Stimulated activated CD8-positive, alpha-beta memory T cell treated with anti-CD3 and anti-CD28 coated beads, Interleukin-15, amount 100 ng/mL, for 48 hours (primary cell): Measurements from ENCODE around the gene LRIG1.
"Not testable (repeated sequence)": the region's sequence is repeated elsewhere in the genome, so short reads cannot be mapped to it uniquely, and the experiment has no call there.

Experiments
- DNase-seq, 2 donors: peaks; one replicate each; pipeline ENCODE4 v3.0.0-alpha.2; 2020; ENCODE audit warnings: low read depth in 2 of 2

Gene LRIG1

DNA sequence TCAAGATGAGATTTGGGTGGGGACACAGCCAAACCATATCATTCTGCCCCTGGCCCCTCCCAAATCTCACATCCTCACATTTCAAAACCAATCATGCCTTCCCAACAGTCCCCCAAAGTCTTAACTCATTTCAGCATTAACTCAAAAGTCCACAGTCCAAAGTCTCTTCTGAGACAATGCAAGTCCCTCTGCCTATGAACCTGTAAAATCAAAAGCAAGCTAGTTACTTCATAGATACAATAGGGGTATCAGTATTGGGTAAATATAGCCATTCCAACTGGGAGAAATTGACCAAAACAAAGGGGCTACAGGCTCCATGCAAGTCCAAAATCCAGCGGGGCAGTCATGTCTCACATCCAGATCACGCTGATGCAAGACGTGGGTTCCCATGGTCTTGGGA is 79.7 kb downstream of the LRIG1 start:
- DNase-seq = not testable (repeated sequence)

DNA sequence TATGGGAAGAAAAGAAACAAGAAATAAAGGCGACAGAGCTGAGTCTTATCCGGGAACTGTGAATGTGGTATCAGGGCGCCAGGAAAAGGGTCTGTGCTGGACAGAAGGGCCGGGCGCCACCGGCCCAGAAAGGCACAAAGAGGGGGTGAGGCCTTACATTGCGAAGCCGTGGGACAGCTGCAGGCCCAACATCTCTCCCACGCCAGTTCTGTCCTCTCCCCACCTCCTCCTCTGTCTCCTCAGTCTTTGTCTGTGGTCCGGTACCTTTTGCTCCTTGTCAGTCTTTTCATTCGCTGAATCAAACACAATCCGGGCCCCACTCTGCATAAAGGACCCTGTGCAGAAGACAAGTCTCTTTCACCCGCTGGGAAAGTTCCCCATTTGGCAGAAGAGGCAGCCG is 81.8 kb downstream of the LRIG1 start:
- DNase-seq = no peak

DNA sequence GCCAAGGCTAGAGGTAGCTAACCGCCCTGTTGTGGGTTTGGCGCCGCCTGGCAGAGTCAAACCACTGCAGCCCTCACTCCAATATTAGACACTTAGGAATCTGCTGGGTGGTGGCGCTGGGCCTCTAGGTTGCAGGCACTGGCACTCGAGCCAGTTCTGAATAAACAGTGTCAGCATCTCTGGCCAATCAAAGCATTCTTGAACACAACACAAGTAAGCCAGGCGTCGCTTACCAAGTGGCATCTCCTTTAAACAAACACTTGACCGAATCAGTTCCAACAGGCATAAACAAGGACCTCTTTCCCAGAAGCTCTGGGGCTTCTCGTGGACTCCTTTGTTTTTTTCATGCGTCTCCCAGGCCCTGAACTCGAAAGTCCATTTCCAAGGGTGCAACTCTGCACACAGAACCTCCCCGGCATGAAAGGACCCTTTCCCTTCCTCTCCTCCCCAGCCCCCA is 82.3 kb downstream of the LRIG1 start:
- no peak for DNase-seq

DNA sequence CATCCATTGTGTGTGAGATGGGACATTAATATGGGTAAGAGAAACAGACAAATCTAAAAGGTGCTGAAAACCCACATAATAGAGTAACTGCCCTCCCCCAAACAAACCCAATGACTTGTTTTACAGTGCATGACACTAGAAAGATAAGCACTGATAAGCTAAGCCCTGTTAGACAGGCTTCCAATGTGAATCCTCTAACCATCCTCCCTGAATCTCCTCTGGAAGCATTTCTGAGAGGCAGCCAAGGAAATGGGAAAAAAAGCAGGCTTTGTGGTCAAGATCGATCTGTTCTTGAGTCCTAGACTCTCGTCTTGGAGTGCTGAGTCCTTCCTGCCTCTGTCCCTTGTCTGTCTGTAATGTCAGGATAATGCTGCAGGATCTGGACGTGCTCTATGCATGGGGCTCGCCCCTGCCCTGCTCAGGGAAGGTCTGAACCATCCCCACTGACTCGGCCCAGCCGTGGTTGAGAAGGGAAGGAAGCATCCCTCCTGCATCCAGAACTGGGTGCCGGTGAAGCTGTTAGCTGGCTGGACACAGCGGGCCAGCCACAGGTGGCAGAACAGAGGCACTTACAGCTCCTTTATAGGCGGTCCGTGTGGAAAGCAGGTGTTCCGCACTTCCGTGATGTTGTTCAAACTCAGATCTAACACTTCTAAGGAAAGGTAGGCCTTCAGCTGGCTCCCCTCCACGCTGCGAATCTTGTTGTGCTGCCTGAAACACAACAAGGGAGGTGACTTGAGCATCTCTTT is 84.1 kb downstream of the LRIG1 start:
- no peak for DNase-seq

DNA sequence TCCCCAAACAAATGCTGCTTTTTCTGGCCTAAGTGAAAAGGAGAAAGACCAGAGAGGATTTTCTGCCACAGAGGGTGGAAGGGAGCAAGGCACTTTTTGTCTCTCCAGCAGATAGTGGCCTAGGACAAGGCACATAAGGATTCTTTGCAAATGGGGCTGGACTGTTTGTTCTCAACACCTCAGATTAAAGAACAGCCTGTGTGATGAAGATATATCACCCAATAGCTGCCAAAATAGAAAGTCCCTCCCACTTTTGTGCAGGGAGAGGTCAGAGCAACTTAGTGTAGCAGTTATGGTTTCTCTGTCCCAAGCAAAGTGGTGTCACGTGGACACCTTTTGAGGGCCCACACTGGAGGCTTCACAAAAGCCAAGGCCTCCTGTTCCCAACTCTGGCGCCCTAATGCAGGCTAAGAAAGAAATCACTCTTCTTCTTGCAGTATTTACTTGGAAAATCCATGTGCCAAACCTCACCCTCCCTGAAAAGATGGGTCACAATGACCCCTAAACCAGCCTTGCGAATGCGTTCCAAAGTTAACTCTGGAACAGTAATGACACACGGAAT is 84.9 kb downstream of the LRIG1 start:
- DNase-seq = no peak

DNA sequence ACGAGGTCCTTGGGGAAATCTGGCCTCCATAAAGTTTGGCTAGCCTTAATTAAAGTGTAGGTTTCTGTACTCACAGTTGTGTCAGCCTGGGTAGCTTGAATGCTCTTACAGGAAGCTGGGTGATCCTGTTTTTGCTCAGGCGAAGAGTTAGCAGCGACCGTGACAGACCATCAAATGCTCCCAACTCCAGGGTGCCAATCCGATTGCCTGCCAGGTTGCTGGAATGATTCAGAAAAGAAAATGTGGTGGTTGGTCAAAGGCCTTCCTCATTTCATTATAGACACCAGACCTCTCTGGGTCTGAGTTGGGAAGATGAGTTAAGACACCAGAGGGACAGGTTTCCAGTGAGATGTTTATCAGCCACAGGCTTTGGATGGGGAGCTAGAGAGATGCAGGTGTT is 86.0 kb downstream of the LRIG1 start:
- DNase-seq = no peak

DNA sequence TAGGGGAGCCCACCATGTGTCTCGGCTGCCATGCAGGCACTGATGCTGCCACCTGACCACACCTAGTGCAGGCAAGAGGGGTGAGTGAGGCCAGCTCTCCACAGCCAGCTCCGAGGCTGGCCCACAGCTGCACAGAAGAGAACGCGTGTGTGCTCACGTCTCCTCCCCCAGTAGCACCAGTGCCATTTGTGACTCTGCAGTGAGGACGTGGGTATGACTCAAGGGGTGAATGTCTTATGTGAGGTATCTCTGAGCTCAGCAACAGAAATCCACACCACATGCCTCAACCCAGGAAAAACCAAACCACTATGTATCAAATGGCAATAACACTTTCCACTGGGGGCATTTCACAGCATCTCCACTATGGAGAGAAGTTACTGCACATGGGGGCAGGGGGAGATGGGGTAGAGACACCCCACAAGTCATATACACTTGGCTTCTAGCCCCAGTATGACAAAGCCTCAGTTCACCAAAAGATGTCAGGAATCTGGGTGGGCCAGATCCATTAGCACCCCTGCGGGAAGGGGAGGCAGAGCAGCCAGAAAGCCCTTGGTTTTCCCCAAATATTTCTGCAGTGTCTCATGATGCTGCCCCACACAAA is 87.6 kb downstream of the LRIG1 start:
- DNase-seq = peak in 1 of 2 donors; percentile 16

DNA sequence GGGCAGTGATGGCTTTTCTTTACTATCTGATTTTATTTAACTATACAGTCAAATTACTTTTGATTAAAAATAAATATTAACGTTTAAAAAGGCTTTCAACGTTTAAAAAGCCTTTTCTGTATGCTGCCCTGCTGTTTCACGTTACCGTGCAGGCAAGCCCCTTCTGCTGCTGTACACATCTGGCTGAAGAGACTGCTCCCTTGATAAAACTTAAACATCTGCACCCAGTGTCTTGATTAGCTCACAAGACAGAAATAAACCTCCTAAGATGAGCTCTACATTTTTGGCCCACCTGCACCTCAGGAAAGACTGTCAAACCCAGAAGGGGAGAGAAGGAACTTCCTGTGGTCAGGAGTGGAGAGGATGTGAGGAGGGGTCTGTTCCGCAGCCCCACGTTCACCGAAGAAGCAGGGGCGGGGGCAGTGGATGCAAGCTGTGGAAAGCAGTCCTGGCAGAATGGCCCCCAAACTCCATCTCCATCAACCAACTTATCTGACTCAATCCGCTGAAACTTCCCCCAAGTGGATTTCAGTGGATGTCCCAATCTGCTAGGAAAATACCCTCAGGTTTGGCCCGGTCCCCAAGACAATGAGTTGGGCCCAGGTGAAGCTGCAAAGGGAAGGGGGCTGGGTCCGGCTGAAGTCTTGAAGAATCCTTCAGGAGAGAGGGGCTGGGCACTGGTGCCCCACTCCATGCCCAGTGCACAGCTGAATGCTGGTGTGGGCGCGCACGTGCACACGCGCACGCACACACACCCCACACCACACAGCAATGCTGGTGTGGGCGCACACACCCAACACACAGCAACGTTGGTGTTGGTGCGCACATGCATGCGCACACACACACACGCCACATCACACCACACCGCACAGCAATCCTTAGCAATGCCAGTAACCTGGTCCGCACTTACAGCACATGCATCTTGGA is 88.6 kb downstream of the LRIG1 start:
- no peak for DNase-seq

DNA sequence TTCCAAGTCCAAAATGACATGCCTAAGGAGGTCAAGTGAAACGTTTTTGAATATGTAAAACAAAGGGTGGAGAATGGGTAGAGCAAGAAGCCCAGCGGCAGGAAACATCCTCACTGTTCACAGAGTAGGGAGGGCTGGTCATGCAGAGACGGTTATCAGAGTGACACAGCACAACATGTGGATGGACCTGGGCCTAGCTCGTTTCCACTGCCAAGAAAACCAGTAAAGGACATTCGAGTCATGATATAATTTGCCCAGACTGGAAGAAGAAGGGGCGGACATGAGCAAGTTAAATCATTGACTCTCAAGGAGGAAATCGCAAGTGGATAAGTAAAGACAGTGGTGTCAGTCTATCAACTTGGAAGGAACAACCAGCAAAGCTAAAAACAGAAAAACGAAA is 89.3 kb downstream of the LRIG1 start:
- DNase-seq = no peak

DNA sequence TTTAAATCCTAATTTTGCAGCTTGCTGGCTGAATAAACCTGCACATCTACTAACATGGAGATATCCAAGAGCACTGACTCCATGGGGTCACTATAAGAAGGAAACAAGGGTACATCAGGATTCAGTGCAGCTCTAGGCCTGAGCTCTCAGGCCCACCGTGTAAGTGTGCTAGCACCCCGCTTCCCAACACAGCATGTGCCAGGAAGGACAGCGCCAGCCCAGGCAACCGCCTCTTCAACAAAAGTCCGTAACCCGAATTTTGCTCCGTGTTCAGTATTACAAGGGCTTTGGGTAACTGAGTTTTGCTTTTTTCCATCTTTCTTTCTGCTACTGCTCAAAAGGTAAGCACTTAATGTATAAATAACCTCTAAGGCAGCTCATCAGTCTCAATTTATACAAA is 89.8 kb downstream of the LRIG1 start:
- DNase-seq = no peak

DNA sequence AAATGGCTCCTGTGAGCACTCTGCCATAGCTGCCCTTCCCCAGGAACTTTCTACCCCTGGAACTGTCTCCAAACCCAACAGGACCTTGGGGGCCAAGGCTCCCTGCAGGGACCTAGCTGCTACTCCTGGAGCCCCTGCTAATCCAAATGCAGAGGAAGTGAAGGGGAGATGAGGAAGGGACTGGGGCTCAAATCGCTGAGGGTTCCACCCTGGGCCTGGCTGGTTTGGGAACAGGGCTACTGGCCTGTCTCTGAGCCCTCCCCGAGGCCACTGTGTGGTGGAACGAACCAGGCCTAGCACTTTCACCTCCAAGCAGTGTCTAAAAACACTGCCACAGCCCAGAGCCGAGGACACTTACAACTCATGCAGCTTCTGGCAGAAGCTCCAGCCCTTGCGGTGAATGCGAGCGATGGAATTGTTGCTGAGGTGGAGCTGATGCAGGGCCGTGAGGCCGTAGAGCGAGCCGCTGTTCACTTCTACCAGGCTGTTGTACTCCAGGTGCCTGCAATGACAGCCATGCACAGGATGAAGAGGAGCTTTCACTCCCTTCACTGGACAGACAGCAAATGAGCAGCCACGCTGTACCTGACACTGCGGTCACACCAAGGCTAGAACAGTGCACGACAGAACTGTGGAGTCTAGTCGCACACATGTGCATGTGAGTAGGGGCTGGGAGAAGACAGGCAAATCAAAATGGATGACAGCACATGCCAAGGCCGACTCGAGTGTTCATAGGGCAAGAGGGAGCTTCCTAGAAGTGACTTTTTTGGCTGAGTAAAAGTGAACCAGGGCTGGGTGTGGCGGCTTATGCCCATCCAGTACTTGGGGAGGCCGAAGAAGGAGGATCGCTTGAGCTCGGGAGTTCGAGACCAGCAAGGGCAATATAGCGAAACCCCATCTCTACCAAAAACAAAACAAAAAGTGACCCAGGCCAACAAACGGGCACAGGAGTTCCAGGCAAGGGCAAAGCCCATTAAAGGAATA is 90.8 kb downstream of the LRIG1 start:
- DNase-seq = no peak

DNA sequence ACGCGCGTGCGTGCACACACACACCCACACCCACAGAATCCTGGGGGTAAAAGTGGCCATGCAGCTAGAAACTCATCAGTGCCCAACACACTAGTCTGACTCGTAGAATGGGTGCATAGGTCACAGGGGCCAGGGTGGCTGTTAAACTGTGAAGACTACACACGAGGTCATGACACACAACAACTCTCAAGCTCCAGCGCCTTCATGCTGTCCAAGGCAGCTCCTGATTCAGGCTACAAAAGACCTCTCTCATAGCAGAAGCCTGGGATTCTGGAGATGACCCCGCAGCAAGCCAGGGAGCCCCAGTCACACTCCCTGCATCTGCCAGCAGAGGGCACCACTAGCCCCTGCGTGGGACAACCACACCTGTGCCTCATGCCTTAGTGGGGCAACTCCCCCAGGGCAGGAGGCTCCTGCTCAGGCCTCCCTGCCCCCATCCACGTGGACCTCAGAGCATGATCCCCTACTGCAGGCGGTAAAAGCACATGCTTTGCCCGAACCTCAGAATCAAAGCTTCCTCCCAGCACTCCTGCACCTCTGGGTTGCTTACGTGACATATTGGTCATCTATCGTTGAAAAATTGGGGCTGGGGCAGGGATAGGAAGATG is 93.1 kb downstream of the LRIG1 start:
- DNase-seq = peak; percentile 47 to 54

DNA sequence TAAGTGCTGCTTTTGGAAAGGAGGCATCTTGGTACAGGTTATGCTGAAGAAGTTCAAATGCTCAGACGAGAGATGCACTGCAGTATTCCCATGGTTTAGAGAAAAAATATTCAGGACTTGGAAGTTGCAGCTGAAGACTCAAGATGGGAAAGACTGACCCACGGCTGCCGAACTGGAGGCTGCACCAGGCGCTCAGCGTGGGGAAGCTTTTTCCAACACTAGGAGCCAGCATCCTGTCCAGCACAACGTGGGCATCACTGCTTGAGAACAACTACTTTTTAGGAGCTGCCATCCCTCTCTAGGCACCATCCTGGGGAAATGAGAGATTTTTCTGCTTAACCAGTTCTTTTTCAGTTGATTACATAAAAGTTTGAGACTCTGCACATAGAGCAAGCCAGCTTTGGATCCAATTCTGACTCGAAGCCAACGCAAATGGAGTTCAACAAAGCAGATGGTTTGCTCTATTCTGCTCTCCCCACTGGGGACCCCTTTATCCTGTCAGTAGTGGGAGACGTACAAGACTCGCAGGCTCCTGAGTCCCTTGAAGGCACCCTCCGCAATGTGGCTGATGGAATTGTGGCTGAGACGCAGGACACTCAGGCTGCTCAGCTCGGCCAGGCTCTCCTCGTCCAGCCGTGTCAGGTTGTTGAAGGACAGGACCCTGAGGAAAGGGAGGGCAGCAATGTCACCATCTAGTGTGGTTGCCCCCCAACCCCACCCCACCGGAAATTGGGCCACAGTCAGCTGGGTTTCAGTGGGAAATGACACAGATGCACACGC is 93.8 kb downstream of the LRIG1 start:
- no peak for DNase-seq

DNA sequence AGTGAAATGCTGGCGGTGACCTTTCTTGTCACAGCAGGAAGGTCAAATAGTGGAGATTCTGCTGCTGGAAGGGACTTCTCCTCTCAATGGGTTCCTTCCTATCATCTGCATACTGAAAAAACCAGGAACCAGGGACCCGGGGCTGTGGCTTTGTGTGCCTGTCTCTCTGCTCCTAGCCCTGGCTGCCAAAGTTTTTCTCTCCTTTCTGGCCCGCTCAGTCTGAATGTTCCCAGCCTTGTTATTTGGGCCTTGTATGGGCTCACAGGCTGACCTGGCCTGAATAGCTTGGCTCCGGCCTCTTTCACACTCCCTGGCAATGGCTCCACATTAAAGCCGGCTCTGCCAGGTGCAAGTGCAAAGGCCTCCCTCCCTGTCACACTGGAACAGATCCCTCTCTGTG is 94.7 kb downstream of the LRIG1 start:
- DNase-seq = no peak

DNA sequence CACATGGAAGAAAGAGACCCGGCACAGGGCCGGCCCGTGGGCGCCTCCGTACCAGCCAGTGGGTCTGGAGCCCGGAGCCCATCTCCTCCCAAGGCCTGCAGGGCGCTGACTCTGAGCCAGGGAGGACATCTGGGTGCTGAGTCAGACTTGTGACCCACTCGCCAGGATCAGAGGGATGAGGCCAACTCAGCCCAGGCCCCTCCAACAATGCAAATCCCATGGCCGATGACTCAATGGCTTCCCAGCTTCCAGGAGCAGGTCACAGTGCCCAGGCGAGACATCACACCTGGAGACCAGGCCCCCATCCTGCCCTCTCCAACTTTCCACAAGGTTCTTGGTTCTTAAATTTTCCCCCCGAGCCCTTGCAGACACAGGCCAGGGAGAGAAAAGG is 95.1 kb downstream of the LRIG1 start:
- no peak for DNase-seq

DNA sequence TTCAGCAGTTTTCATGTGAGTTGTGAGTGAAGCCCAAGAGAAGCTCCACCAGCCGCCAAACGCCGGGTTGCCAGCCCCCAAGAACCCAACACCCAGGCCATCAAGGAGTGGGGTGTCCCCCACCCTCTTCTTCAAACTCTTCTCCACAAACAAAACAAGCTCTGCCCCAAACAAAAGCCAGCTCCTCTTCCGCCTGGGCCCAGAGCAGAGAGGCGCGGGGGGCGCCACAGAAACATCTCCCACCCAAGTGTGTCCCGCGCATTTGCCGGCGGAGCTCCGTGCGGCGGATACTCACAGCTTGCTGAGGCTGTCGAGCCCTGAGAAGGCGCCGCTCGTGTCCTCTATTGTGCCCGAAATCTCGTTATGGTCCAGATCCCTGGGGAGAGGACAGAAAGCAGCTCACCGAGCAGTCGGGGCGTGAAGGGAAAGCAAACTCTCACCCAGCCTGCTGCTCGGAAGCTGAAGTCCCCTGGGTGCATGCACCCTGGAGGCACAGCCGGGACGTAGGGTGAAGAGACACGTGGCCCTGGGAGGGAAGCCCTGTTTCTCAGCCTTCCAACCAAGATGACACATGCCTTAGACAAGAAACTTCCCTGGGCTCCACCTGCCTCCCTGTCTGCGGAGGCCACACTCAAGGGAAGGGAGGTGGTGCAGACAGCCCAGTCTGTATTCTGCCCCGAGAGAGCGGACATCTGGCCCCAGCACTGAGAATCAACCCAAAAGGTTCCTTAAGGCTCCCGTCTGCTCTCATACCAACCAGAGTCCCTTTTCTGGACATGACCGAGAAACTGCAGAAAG is 95.7 kb downstream of the LRIG1 start:
- no peak for DNase-seq

DNA sequence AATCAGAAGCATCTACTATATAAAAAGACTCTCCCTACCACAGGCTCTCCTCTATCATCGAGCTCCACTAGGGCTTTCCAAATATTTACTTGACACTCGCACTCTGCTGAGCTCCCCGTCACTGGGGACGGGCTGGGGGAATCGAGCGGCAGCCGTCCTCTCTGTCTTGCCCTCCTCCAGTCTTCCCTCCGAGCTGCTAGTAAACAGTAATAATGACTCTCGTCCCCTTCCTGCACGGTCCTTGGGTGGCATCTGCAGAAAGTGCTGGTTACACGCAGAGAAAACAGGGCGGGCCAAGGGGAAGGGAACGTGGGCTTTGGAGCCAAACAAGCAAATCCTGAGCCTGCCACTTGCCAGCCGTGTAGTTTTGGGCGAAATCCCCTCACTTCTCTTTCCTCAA is 96.6 kb downstream of the LRIG1 start:
- no peak for DNase-seq

DNA sequence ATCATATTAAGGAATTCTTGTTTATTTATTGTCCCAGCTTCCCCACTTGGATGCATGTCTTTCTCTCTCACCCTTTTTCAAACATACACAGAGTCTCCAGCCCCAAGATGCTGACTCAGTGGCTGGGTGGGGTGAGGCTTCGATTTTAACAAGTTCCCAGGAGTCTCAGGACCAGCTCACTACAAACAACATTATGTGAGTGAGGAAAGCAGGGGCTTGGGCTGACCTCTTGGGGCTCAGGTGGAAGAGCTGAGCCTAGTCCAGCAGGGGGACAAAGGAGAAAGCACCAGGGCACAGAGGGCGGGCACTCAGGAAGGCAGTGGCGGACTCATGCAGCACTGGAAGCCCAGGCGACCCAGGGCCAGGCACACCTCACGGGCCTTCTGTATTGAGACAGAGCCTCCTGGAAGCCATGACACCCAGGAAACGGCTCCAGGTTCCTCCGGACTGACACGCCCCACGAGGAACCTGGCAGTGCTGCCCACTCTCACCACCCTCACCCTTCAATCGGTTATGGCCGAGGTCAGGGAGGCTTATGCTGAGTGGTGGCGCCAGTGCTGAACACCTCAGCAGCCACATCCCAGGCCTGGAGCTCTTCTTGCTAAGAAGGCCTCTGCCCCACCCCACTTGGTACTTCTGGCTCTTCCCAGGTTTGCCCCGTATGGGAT is 97.4 kb downstream of the LRIG1 start:
- no peak for DNase-seq
